ENCODE results near the gene CFDP1.

CFDP1 gene

DNA sequence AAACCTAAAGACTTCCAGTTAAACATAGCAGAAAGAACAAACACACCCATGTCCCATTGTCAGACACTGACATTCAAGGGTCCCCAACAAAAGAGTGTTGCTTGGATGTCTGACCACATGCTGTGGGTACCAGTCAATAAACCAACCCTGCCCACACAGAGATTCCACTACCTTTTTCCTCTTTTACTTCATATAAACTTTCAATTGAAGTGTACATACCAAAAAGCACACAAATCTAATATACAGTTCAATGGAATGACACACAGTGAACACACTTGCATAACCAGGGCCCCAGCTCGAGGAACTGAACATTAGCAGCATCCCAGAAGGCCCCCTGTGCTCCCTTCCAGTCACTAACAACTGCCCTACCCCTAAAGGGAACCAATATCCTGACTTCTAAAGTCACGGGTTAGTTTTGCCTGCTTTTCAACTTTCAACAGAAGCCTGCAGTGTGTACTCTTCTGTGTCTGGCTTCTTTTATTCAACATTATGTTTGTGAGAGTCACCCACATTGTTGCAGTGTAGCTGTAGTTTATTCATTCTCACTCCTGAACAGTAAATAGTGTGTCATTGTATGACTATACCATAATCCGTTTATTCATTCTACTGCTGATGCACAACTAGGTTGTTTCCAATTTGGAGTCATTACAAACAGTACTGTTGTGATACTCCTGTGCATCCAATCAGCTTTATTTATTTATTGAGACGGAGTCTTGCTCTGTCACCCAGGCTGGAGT is 18.0 kb downstream of the CFDP1 start:
- no peak for DNase-seq (ENCODE audit: low read depth in 1 of 2, low spot score in 1 of 2)

DNA sequence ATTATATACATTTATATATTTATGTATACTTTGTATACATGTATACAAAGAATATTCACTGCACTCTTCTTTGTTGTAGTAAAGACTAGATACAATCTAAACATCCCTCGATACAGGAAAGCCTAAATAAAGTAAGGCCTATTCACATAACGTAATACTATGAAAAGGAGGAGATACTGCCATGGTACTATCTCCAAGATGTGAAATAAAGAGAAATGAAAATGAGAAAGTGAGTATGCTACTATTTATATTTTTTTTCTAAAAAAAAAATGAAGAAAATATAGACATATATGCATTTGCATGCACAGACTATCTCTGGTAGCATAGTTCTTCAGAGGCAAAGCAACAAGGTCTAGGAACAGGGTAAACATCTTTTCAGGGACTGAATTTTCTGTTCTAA is 19.4 kb downstream of the CFDP1 start:
- DNase-seq (ENCODE audit: low read depth in 1 of 2, low spot score in 1 of 2), result no peak

- DNase-seq (ENCODE audit: low read depth in 1 of 2, low spot score in 1 of 2), result no peak
These were observed 26.4 kb downstream of the CFDP1 start for GRCh38 chr16:75406943-75407342.

GRCh38 chr16:75402821-75403475 is 30.4 kb downstream of the CFDP1 start:
- DNase-seq (ENCODE audit: low read depth in 1 of 2, low spot score in 1 of 2), result no peak

GRCh38 chr16:75402159-75402820 is 31.0 kb downstream of the CFDP1 start:
- DNase-seq (ENCODE audit: low read depth in 1 of 2, low spot score in 1 of 2), result no peak

DNA sequence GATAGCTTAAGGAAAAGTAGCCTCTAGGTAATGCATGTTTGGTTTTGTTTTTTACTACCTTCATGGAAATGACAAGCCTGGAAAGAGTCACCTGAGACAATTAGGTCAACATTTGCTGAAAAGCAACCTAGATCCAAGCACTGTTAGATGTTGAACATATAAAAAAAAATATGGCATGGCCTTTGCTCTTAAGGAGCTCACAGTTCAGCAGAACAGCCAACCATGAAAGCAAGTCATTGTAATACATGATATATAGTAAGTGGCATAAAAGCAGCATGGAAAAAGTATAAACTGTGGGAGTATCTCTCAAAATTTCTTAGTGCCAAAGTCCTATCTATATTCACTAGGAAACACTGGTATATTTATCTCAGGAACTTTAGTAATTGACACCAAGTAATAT is 31.6 kb downstream of the CFDP1 start:
- DNase-seq (ENCODE audit: low read depth in 1 of 2, low spot score in 1 of 2), result no peak

DNA sequence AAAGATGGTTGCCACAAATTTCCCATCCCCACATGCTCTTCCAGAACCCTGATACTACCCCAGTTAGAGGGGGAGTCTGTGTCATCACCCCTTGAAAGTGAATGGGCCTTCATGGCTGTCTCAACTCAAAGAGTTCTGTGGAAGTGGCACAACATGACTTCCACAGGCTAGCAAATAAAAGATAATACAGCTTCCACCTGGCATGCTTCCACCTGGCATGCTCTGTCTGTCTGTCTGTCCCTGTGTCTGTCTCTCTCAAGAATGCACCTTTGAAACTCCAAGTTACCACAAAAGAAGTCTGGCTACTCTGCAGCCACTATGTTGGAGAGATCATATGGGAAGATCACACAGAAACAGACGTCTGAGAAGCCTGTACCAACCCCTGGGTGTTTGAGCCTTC is 35.0 kb downstream of the CFDP1 start:
- no peak for DNase-seq (ENCODE audit: low read depth in 1 of 2, low spot score in 1 of 2)

- no peak for DNase-seq (ENCODE audit: low read depth in 1 of 2, low spot score in 1 of 2)
These were observed 38.4 kb downstream of the CFDP1 start for GRCh38 chr16:75394941-75395340.

- DNase-seq (ENCODE audit: low read depth in 1 of 2, low spot score in 1 of 2), result no peak
These were observed 40.4 kb downstream of the CFDP1 start for GRCh38 chr16:75392906-75393305.

- no peak for DNase-seq (ENCODE audit: low read depth in 1 of 2, low spot score in 1 of 2)
These were observed 42.2 kb downstream of the CFDP1 start for GRCh38 chr16:75390926-75391653.

GRCh38 chr16:75389096-75389690 is 44.1 kb downstream of the CFDP1 start:
- DNase-seq (ENCODE audit: low read depth in 1 of 2, low spot score in 1 of 2), result no peak

GRCh38 chr16:75387951-75388350 is 45.4 kb downstream of the CFDP1 start:
- DNase-seq (ENCODE audit: low read depth in 1 of 2, low spot score in 1 of 2), result no peak

GRCh38 chr16:75385507-75386152 is 47.7 kb downstream of the CFDP1 start:
- DNase-seq (ENCODE audit: low read depth in 1 of 2, low spot score in 1 of 2), result no peak

DNA sequence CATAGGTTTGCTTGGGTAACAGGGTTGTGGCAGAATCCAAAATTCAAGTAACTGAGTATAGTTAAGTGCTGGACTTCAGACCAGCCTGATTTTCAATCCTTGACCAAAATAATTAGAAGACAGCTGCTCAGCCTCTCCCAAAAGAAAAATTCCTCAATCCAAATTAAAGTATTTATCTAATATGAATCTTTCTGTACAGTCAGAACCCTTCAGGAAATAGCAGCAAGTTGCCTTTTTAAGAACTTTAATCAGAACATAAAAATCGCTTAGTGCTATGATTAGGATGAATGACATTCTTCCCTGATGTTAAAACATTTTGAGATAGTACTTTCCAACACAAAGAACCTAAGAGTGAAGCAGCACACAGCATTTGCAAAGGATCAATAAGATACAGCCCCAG is 50.2 kb downstream of the CFDP1 start:
- DNase-seq (ENCODE audit: low read depth in 1 of 2, low spot score in 1 of 2), result no peak

DNA sequence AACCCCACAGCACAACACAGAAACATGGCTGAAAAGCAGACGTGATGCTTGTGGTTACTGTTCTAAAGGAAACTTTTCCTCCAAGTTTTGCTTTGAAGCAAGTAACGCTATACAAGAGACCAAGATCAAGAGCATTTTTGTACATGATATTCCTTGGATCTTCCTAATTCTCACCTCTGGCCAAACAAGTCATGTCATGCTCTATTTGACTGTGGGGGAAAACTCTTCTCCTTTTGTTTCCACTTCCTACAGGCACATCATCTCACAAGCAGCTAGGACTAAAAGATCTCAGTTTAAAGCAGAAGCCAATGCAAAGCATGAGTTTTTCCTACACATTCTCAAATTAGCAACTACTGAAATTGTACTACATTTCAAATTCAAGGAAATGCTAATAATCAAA is 50.7 kb downstream of the CFDP1 start:
- DNase-seq (ENCODE audit: low read depth in 1 of 2, low spot score in 1 of 2), result no peak

DNA sequence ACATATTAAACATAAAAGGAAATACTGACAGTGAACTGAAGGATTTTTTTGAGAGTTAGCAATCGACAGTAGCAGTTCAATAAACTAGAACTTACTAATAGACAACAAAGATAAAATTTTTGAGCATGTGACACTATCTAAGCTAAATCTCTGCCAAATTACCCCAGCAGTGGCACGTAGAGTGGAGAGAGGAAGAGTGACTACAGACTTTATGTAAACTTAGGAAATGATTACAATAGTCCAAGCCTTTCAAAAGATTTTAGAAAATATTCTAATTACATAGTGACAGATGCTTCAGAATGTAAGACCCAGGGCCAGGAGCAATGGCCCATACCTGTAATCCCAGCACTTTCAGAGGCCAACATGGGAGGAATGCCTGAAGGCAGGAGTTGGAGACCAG is 52.4 kb downstream of the CFDP1 start:
- no peak for DNase-seq (ENCODE audit: low read depth in 1 of 2, low spot score in 1 of 2)

DNA sequence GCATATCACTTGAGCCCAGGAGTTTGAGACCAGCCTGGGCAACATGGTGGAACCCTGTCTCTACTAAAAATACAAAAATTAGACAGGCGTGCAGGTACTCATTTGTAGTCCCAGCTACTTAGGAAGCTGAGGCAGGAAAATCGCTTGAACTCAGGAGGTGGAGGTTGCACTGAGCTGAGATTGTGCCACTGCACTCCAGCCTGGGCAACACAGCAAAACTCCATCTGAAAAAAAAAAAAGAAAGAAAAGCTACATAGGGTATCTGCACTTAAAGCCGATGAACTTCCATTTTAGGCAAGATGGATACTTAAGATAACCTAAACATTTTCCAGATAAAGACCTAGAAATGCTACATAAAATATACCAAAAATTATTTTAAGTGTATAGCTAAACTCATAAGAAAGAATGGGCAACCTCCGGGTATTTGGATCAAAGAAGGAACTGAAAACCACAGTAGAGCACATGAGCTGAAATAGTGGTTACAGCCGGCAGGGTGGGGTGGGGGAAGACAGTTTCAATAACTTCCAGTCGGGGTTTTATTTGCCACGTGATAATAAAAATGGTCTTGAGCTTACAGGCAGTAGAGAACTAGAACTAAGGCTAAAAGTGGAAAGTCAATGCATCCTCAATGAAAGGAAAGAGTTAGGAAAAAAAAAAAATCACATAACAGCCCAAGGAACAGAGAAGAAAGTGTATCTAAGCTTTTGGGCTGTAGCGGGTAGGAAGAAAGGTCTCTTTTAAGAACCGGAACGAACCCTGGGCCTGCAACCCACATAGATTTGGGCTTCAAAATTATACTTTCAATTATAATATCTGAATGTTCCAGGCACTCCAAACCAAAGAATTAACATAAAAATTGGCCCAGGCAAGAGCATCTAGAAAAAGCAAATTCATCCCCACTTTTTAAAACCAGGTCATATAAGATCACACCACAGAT is 53.1 kb downstream of the CFDP1 start:
- DNase-seq (ENCODE audit: low read depth in 1 of 2, low spot score in 1 of 2), result peak; percentile 1 to 2

DNA sequence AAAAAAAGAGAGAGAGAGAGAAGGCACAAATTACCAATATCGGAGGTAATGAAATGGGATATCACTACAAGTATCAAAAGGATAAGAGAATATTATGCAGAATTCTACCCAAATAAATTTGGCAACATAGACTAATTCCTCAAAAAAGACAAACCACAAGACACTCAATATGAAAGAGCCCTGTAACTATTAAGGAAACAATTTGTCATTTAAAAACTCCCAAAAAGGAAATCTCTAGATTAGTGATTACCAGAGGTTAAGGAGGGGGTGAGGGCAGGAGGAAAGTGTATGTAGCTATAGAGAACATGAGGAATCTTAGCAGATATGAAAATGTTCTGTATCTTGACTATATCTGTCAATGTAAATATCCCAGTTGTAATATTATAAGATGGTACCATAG is 54.0 kb downstream of the CFDP1 start:
- no peak for DNase-seq (ENCODE audit: low read depth in 1 of 2, low spot score in 1 of 2)

GRCh38 chr16:75378616-75379015 is 54.7 kb downstream of the CFDP1 start:
- DNase-seq (ENCODE audit: low read depth in 1 of 2, low spot score in 1 of 2), result no peak

All from stimulated activated CD4-positive, alpha-beta T cell treated with anti-CD3 and anti-CD28 coated beads, Interleukin-15, amount 100 ng/mL, for 1 hour (primary cell).